ENCODE data around the gene MUC5AC. TPM values are rescaled to one million over a fixed set of nuclear protein-coding genes. Genes with fewer than 3 reads are reported as not detected.

Gene MUC5AC
- total RNA-seq, 1 experiment from 2014 or later = 51.2 TPM

DNA sequence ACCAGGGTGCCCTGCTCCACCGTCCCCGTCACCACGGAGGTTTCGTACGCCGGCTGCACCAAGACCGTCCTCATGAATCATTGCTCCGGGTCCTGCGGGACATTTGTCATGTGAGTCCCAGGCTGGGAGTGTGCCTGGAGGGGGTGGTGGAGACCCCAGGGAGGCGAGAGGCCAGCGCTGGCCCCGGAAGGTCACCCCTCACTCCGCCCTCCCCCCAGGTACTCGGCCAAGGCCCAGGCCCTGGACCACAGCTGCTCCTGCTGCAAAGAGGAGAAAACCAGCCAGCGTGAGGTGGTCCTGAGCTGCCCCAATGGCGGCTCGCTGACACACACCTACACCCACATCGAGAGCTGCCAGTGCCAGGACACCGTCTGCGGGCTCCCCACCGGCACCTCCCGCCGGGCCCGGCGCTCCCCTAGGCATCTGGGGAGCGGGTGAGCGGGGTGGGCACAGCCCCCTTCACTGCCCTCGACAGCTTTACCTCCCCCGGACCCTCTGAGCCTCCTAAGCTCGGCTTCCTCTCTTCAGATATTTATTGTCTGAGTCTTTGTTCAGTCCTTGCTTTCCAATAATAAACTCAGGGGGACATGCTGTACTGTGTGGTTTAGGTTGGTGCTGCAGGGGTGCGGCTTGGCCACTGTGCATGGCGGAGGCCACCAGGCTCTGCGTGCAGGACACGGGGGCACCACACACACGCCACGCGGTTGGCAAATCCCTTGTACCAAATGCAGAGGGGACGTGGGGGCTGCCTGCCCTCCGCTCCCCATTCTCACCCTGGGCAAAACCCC is 47.6 kb upstream of the MUC5AC start:
- DNase-seq = no peak
- no TSS peak for BruUV-seq (replicated peaks)
- Mint-ChIP-seq H3K36me3 (ENCODE audit: insufficient read depth, unreplicated experiment) (no peaks in the 10 kb centered on the region), H3K27me3 (ENCODE audit: unreplicated experiment) (peaks cover 26% of the 10 kb centered on the region), H3K27ac (ENCODE audit: unreplicated experiment) (no peak overlapping the region), H3K4me1 (ENCODE audit: low read depth, unreplicated experiment) (peaks cover 8% of the 10 kb centered on the region), H3K9me3 (ENCODE audit: low read depth, unreplicated experiment) (no peaks in the 10 kb centered on the region), H3K4me3 (ENCODE audit: low read depth, unreplicated experiment) (no peak overlapping the region)
- CTCF ChIA-PET = no interaction called here
- TF ChIP-seq, protein P1, sequence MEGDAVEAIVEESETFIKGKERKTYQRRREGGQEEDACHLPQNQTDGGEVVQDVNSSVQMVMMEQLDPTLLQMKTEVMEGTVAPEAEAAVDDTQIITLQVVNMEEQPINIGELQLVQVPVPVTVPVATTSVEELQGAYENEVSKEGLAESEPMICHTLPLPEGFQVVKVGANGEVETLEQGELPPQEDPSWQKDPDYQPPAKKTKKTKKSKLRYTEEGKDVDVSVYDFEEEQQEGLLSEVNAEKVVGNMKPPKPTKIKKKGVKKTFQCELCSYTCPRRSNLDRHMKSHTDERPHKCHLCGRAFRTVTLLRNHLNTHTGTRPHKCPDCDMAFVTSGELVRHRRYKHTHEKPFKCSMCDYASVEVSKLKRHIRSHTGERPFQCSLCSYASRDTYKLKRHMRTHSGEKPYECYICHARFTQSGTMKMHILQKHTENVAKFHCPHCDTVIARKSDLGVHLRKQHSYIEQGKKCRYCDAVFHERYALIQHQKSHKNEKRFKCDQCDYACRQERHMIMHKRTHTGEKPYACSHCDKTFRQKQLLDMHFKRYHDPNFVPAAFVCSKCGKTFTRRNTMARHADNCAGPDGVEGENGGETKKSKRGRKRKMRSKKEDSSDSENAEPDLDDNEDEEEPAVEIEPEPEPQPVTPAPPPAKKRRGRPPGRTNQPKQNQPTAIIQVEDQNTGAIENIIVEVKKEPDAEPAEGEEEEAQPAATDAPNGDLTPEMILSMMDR (IDR thresholded peaks at IDR 0.05; ENCODE audit: unreplicated experiment) = no peak
- intact Hi-C loops (cut with micrococcal nuclease; ENCODE audit: unreplicated experiment) = loop anchor here (10.0 kb wide), 1 partner anchor 95 kb away; no protein-coding TSS in a partner anchor

DNA sequence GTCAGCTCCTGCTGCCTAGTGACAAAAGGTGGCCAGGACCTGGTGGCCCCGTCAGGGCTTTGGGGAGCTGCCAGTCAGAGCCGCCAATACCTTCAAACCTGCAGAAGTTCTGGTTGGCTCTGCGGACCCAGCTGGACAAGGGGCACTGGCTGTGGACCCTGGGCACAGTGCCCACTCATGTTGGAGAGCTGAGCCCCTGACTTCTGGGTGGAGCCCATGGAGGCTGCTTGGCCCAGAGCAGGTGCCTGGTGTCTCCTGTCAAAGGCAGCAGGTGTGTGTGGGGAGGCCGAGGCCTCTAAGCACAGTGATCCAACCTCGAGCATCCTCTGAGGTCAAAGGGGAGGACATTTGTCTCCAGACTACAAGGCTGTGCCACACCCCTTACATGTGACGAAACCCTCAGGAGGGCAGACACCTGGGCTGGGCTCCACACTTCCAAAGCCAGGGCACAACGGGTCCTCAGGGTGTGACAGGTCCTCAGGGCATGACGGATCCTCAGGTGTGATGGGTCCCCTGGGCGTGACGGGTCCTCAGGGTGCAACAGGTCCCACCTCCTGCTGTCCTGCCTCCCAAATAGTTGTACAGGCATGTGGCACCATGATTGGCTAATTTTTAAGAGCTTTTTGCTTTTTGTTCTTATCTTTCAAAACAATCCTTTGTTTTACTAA is 46.1 kb upstream of the MUC5AC start:
- Mint-ChIP-seq H3K4me1 (ENCODE audit: low read depth, unreplicated experiment) (peaks cover 10% of the 10 kb centered on the region), H3K27ac (ENCODE audit: unreplicated experiment) (no peak overlapping the region), H3K27me3 (ENCODE audit: unreplicated experiment) (peaks cover 14% of the 10 kb centered on the region), H3K36me3 (ENCODE audit: insufficient read depth, unreplicated experiment) (no peaks in the 10 kb centered on the region), H3K4me3 (ENCODE audit: low read depth, unreplicated experiment) (no peak overlapping the region), H3K9me3 (ENCODE audit: low read depth, unreplicated experiment) (no peaks in the 10 kb centered on the region)
- CTCF ChIA-PET = no interaction called here
- no TSS peak for BruUV-seq (replicated peaks)
- intact Hi-C loops (cut with micrococcal nuclease; ENCODE audit: unreplicated experiment) = loop anchor here (10.0 kb wide), 1 partner anchor 93 kb away; no protein-coding TSS in a partner anchor
- no peak for DNase-seq
- TF ChIP-seq, protein P1 (IDR thresholded peaks at IDR 0.05; ENCODE audit: unreplicated experiment) = no peak

DNA sequence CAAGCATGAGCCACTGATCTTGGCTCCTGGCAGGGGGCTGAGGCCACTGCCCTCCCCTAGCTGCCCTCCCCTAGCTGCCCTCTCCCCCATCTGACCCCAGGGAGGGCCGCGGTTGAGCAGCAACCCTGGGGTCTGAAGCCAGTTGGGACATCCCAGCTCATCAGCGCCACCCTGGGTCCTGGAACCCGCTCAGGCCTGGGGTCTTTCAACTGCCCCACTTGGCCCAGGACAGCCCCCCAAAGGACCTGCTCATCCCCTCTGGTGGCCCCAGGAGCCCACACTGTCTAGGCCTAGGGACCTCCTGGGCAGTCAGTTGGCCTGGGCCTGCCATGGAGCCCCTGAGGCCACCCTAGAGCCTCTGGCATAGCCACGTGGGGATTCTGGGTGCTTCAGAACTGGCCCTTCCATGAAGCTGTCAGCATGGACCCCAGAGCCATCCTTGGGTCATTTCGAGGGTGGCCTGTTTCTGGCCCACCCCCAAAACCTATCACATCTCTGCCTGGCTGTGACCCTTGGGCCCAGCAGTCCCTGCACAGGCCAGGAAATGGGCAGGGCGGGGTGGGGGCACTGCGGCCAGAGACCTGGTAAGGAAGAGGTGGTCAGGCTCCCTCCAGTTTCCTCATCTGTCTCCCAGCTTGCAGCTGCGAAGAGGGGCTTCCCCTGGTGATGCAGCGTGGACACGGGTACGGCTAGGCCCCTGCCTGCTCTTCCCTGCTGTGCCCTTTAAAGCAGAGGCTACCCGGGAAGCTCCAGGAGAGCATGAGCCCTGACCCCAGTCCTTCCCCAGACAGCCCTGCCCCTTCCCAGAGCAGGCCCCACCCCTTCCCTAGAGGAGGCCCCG is 45.2 kb upstream of the MUC5AC start:
- CTCF ChIA-PET = no interaction called here

More for the DNA sequence above, 45.2 kb upstream of the MUC5AC start:
- intact Hi-C loops (cut with micrococcal nuclease; ENCODE audit: unreplicated experiment) = loop anchor here (10.0 kb wide), 1 partner anchor 92 kb away; no protein-coding TSS in a partner anchor
- no TSS peak for BruUV-seq (replicated peaks)
- Mint-ChIP-seq H3K36me3 (ENCODE audit: insufficient read depth, unreplicated experiment) (no peaks in the 10 kb centered on the region), H3K27ac (ENCODE audit: unreplicated experiment) (no peak overlapping the region), H3K4me3 (ENCODE audit: low read depth, unreplicated experiment) (no peak overlapping the region), H3K9me3 (ENCODE audit: low read depth, unreplicated experiment) (no peaks in the 10 kb centered on the region), H3K27me3 (ENCODE audit: unreplicated experiment) (peaks cover 13% of the 10 kb centered on the region), H3K4me1 (ENCODE audit: low read depth, unreplicated experiment) (peaks cover 10% of the 10 kb centered on the region)
- no peak for DNase-seq
- TF ChIP-seq, protein P1 (IDR thresholded peaks at IDR 0.05; ENCODE audit: unreplicated experiment) = no peak
